Right forelimb (tissue), 1 donor: ENCODE data around the gene ACBD4.

ENCODE experiments used
- DNase-seq: peaks from one replicate; pipeline ENCODE4 v3.0.0-alpha.2; 2018

Gene ACBD4

DNA sequence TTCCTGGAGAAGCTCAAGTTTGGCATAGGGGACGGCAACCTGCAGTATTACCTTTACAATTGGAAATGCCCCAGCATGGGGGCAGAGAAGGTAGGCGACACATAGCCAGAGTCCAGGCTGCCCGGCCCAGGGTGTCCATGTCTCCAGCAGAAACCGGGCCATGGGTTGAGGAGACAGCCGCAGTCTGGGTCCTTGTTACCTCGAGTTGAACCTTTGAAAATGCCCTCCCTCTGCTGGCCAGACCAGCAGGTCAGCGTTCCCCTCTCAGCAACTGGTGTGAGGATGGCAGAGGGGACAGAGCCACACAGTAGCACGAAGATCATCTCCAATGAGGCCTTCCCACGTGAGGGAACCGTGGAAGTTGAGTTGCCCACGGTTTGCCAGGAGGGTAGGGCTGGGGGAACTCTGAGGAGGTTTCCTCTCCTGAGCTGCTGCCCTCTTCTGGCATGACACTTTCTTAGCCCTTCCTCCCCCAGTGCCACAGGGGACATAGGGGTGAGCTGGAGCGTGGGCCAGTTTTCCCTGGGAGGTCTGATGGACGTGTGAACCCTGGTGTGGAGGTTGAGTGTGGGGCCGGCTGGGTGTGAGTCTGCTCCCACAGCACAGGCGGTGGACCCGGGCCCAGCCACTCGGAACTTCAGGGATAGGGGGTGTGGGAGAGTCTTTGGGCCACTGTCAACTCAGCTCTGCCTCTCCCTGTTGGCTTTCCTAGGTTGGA lies 30.4 kb upstream of the ACBD4 start:
- no peak for DNase-seq

DNA sequence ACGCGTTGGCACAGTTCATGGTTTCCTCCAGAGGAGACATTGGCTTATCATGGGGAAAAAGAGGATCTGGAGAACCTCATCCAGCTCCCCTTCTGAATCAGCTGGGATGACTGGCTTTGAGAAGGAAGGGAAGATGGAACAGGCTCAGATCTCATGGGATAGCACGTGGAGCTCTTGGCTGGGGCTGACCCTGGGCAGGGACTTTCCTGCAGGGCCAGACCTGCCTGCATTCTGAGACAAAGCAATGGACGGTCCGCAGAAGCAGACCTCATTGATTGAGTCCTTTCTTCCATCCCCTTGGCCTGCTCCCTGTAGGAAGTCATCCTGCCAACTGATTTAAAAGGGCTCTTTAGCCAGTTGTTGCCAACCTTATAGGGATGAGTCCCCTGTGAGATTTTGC lies 29.4 kb upstream of the ACBD4 start:
- no peak for DNase-seq

DNA sequence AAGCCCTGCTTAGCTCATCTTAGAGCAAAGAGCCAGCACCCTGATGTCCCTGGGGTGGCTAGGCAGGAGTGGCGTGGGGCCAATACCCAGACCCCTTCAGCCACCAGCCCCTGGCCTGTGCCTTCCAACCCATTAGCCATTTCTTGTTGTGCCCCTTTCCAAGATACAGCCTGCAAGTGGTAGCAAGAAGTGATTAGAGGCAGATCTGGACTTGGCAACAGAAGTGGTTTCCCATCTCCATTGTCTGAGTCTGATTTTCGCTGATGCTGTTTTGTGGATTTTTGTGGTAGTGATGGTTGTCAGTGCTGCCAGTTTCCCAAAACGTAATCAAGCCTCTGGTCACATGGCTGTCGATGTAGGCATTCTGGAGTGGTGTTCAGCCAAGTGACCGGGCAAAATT lies 28.9 kb upstream of the ACBD4 start:
- DNase-seq: no peak

DNA sequence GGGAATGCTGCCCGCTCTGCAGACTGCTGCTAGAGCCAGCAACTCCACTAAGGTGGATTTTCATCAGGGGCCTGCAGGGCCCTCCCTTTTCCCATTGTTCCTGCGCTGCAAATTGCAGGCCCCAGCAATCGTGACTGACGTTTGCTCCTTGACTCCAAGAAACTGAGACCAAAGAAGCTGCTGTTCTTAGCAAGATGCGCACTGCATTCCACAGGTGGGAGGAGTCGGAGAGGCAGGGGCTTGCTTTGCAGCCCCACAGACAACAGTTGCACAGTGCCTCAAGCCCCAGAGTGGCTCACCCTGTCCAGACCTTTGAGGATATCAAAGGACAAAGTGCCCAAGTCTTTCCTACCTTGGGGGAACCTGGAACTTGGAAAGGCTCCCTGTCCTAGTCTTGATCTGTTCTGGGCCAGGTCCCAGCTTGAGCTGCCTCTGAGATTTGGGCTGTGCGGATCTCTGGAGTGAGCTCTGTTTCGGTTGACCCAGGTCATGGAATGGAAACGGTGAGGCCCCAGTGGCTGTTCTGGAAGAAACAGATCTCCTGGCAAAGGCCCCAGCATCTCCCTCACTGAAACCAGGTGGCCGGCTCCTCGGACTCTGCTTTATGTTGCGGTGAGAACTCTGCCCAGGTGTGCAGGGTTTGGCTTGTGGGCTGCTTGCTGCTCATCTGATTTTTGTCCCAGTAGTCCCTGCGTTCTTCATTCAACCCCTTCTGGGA lies 28.0 kb upstream of the ACBD4 start:
- DNase-seq: no peak

DNA sequence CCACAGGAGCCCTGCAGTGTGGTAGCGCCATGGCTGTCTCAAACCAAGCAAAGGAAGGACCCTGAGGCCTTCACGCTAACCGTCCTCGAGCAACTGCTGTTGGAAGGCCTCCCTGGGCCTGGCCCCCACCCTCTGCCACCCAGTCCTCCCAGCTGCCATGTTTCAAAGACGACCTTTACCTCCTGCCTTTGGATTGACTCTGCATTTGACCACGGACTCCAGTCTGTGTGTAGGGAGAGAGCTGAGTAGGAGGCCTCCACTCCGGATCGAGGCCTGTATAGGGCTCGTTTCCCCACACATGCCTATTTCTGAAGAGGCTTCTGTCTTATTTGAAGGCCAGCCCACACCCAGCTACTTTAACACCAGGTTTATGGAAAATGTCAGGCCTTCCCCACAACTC lies 27.4 kb upstream of the ACBD4 start:
- no peak for DNase-seq

DNA sequence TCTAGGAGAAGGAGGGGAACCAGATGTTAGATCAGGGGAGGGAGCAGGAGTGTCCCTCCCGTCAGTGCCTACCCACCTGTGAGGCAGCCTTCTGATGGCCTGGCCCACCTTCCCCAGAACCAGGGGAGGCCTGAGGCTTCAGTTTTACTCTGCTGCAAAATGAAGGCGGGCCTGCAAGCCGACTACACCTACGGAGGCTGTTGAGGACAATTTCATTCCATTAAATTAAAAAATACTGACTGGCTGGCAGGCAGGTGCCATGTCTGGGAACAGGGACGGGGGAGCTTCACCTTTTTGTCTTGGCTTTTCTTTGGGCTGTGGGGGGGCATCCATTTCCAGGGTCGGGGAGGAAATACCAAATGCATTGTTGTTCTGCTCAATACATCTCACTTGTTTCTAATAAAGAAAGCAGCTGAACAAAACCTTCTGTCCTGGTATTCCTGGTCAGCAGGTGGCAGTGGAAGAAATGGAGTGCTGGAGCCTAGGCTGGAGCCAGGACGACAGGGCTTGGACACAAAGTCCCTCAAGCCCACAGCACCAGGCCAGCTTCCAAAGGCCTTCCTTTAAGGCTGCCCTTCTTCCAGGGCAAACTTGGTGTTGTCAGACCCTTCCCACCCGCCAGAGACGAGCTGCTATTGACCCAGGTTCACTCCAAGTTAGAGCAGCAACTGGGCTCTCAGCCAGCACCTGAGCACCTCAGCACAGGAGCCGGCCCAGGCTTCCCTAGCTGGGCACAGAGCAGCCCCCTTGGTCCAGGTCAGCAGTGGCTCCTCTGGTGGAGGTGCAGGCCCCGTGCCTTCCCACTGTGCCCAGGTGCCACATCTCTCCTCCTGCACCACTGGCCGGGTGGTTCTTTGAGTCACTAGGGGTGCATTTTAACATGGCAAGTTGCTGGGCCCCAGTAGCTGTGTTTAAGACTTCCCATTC lies 26.6 kb upstream of the ACBD4 start:
- no peak for DNase-seq

DNA sequence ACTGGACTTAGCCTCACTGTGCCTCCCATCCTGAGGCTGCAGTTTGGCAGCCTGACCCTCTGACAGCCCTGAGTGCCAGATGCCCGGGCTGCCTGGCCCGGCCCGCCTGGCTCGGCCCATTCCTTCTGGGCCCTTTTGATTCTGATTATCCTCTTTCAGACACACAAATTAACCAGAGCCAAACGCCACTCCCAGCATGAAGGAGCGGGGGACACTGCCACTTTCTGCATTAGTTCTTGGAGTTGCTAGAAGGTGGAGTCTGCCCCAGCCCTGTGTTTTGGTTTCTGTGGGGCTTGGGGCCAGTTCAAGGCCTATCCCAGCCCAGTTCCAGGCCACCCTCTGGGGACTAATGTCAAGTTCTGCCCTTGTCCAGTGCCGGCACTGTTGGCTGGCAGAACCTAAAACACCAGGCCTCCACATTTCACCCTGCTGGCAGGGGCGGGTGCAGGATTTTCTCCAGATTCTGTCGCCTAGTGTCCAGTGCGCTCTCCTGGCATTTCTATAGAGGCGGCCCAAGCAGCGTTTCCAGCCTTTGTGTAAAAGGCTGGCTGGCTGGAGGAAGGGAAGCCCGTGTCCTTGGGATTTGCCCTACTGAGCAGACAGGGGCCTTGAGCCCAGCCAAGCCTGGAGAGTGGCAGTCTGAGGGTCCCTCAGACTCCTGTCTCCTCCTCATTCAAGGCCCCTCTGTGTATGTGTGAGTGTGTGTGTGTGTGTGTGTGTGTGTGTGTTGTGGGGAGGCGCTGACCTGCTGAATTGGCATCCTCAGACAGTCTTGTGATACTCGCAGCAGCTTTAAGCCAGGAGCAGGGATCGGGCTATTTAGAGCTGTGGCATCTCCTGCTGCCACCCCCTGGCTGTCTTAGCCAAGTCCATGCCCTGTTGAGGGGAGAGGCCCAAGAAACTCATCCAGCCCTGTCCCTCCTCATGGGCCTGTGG lies 24.5 kb upstream of the ACBD4 start:
- DNase-seq: no peak

DNA sequence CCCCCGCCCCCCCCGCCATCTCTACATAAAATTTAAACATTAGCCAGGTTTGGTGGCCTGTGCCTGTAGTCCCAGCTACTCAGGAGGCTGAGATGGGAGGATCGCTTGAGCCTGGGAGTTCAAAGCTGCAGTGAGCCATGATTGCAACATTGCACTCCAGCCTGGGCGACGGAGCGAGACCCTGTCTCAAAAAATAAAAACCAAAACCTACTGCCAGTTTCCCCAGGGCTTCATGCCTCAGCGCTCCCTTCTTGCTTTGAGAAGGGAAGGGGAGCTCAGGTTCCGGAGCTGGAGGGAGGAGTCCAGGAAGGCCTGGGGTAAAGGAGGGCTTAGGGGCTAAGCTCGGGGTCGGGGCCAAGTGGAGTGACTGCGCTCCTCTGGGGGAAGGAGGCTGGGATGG lies 23.6 kb upstream of the ACBD4 start:
- no peak for DNase-seq

DNA sequence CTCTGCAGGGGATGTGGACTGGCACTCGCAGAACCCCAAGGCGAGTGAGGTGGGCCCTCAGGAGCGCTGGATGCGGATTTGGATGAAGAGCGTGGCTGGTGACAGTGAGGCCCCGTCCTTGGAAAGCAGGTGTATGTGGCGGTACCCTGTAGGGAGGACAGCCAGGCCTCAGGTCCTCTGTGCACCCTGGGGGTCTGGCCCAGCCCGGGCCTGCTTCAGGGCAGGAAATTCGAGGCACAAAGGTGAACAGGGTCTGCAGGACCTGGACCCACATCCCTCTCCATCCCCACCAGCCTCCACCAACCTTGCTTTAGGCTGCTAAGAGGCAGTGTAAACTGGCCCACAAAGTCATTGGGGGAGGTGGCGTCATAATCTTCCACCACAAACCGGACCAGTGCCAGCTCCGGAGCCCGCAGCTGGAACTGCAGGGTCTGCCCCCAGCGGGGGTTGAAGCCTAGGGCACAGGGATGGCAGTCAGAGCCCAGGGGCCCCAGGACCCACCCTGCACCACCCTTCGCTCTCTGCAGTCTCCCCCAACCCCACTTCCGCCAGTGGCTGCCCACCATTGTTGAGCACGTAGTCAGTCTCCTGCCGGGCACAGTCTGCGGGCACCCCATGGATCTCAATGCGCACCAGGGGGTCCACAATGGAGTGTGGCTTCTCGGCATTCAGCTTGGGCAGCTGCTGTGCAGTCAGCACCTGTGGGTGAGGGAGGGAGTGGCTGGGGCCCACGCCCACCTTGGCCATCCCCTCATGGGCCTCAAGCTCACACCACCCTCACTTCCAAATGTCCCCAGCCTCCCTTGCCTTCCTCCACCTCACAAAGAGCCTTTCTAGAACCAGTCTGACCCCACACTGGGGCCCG lies 22.7 kb upstream of the ACBD4 start:
- DNase-seq: no peak

DNA sequence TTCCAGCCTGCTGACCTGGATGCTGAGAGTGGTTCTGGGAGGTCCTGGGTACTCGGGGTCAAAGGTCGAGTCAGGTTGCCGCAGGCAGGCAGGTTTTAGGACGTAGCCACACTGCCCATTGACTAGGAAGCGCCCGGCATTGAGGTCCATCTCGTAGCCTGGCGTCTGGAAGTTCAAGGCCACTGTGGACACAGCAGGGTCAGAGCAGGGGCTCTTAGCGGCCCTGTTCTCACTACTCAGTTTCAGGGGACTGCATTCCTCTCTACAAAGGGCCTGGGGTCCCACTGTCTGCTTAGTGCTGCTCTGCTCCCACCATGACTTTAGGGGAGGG lies 22.1 kb upstream of the ACBD4 start:
- no peak for DNase-seq

DNA sequence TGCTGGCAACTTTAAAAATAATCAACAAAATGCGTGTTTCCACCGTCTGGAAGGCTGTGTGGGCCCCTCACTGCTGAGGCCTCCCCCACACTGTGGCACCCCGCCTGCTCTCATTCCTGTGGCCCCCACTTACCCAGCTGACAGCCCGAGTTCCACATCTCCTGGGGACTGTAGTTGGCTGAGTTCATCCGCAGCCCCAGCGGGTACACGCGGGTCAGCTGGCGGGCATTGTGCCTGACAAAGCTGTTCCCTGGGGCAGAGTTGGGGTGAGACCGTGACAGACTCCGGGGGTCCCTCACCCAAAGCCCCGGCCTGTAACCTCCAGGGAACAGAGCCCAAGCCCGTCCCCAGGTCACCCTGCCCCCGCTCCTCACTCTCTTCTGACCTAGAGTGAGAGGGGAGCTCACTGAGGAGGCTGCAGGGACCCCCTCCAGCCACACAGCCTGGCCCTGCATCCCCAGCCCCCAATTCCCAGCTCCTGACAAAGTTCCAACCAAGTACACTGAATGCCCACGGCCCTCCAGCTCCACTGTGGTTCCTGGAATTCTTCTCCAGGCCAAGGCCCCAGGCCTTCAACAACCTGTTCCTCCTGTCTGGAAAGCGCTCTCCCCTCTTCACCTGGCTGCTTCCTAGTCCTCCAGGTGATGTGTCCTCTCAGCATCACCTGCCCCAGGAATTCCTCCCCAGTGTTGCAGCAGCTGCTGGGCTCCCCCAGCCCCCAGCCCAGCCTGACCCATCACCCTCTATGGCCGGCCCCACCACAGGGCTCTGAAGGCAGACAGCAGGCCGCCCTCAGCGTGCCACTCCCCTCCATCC lies 21.2 kb upstream of the ACBD4 start:
- no peak for DNase-seq

DNA sequence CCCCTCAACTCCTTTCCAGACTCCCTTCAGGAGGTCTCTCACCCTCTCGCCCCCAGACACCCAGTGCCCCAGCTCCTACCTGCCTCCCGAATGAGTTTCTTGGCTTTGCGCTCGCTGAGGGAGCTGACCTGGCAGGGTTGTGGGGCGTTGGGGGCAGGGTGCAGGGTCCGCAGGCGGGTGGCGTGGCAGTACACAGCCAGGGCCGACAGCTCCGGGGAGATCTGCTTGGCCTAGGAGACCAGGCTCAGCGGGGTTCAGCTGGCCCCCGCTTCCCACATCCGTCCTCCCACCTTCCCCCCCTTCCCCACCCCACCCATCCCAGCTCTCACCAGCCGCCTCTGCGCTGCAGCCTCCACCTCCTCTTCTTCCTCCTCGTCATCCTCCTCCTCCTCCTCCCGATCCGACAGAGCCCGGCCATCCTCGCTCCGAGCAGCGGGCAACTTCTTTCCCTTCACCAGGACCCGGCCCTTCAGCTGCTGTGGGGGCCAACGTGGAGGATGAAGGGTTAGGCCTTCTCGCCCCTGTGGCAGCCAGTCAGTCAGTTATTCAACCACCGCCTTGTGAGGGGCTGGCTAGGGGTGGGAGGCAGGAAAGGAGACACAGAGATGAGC lies 20.4 kb upstream of the ACBD4 start:
- DNase-seq: no peak

DNA sequence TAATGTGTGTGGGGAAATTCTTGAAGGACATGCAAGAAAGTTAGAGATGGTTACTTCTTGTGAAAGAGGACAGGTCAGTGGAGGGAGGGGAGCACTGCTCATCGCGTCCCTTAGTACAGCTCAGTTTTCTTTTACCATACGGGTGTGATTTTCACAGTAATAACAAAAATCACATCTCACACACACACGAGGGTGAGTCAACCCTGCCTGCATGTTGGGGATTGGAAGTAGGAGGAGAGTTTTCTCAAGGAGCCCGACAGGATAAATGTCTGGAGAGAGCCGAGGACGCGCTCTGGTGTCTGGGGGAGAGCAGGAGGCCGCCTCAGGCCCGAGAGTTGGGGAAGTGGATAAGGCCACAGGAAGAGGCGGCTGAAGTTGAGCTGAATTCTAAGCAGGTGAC lies 19.6 kb upstream of the ACBD4 start:
- DNase-seq: no peak

DNA sequence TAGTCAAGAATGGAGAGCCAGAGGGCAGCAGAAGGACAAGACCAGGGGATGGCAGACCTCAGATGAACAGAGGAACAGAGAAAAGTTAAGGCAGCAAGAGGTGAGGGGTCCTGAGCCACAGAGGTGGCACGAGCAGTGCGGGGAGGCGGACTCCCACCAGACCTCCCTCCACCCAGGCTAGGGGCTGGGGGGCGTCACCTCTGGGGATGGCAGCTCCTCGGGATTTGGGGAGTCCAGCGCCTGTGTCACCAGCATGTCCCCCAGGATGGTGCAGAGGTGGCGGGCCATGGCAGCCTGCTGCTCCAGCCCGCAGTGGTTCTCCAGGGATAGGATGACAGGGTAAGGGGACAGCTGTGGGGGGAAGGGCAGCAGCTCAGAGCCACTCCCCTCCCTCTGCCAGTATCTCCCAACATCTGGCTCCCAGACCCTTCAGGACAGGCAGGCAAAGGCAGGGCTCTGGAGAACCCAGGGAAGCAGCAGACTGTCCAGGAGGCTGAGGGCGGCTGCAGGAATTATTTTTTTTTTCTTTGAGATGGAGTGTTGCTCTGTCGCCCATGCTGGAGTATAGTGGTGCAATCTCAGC lies 19.0 kb upstream of the ACBD4 start:
- DNase-seq: no peak

DNA sequence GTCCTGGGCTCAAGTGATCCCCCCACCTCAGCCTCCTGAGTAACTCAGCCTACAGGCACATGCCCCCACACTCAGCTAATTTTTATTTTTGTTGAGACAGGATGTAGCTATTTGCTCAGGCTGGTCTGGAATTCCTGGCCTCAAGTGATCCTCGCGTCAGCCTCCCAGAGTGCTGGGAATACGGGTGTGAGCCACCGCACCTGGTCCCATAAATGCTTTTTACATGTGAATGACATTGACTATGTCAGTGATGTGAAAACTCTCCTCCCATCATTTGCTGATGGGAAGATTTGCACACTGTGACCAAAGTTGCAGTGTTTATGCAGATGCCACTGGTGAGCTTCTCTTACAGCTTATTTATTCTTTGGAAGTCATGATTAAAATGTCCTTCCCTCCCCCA lies 18.2 kb upstream of the ACBD4 start:
- DNase-seq: no peak

DNA sequence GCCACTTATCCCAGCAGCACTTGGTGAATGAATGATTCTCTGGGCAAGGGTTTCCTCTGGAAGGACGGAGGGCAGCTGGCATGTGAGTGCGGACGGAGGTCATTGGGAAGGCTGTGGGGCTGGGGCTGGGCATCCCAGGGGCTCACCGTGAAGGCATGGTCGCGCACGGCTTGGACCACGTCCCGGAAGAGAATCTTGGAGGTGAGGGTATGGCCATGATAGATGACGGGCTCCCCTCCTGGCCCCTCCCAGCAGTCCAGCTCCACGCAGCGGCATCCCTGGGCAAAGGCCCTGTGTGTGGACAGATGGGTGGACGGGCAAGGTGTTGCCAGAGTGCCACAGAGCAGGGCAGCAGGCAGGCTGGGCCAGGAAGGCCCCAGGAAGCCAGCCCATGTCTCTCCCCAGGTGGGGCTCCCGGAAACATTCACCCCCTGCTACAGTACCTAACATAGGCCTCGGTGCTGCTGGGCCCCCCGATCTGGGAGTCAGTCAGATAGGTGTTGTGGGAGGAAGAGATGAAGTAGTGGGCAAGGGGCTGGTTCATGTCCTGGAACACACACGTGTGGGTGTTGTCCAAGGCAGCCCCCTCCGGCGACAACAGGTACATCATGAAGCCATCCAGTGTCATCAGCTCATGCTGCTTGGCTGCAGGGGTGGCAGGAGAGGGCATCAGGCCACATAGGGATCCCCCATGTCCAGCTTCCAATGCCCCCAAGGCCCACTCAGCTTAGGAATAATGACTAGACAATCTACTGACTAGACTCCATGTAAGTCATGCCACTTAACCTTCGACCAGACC lies 17.4 kb upstream of the ACBD4 start:
- no peak for DNase-seq

DNA sequence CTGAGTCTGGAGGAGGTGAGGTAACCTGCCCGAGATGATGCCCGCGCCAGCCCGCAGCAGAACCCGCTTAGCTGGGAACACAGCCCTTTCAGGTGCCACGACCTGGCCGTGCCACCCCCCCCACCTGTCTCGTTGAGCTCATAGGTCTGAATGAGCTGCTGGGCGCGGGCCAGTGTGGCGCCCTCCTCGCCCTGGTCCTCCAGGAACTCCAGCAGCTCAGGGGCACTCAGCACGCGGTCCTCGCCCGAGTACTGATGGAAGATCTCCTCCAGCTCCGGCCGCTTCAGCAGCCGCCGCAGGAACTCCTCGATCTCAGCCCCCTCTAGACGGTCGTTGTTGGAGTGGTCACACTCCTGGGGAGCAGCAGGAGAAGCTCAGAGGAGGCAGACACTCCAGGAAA lies 16.8 kb upstream of the ACBD4 start:
- DNase-seq: no peak

DNA sequence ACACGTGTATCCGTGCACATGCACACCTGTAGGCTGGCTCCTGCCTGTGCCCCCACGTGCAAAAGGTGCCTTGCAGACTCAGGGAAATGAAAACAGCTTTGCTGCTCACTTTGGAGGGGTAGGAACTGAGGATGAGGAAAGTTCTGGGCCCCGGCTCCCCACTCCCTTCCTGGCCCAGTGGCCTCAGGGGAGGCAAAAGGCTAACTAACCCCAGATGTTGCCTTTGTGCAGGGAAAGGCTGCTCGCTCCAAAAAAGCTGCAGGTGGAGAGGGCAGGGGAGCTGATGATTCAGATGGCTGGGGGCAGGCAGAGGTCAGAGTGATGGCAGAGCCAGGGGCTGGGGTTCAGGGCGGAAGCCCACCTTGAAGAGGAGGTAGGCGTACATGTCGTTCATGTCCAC lies 15.5 kb upstream of the ACBD4 start:
- no peak for DNase-seq

DNA sequence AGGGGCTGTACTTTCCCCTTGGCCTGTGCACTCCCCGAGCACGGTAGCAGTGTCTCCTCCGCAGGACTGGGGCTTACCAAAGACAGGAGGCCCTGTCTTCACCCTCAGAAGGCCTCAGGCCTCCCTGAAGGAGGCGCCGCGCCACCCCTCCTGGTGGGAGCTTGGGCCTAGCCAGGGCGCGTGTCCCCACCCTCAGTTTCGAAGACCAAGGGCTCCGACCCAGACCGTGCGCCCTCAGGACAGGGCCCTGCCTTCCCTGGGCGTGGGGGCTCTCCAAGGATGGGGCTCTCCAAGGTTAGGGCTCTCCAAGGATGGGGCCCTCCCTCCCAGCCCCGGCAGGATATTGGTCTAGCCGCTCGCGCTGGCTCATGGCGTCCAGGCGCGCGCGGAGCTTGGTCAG lies 14.9 kb upstream of the ACBD4 start:
- no peak for DNase-seq
